Measurements from ENCODE around the gene NAALAD2.
A peak's percentile ranks its signal among the peaks of the same experiment; 100 is the strongest.

The NAALAD2 gene

DNA sequence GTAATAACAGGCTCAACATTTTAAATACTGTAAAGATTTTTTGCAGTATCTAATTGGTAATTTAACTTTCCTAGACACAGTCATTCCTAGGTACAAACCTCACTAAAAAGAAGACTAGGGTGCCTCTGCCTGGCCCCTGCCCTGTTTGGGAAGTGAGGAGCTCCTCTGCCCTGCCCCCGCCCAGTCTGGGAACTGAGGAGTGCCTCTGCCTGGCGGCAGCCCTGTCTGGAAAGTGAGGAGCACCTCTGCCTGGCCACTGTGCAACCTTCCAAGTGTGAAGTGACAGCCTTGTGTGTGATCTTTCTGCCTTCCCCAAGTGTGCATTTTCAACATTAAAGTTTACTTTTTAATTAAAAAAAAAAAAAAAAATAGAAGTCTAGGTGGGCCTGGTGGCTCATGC lies 84.1 kb downstream of the NAALAD2 start:
- TF ChIP-seq CTCF (IDR thresholded peaks at IDR 0.05; ENCODE audit: insufficient read depth, missing control alignments), result no peak
- FAIRE-seq (no peak), DNase-seq (ENCODE audit: insufficient read length, low spot score) (no peak)

DNA sequence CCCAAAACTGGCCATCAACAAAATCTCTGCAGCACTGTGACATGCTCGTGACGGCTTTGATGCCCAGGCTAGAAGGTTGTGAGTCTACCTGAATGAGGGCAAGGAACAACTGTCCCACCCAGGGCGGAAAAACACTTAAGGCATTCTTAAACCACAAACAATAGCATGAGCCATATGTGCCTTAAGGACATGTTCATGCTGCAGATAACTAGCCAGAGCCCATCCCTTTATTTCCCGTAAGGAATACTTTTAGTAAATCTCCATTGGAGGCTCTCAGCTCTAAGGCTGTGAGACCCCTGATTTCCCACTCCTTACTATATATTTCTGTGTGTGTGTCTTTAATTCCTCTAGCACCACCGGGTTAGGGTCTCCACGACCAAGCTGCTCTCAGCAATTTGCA lies 85.0 kb downstream of the NAALAD2 start:
- no peak for TF ChIP-seq CTCF (IDR thresholded peaks at IDR 0.05; ENCODE audit: insufficient read depth, missing control alignments)
- FAIRE-seq, result no peak
- no peak for DNase-seq (ENCODE audit: insufficient read length, low spot score)

DNA sequence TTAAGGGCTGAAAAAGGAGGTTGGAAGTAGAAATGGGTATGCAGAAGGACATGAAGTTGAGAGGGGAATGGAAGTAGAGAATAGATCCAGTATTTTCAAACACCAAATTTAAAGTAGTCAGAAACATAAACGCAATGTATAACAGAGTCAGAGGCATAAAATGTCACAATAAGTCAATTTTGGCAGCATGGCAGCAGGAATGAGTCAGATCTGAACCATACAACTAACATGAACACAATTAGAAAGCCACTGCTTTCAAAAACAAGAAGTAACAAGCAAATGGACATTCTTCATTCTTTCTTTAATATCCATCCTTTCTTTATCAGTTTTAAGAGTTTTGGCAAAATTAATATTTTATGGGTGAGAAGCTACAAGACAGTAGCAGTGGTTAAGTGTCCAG lies 85.9 kb downstream of the NAALAD2 start:
- DNase-seq (ENCODE audit: insufficient read length, low spot score) (no peak), FAIRE-seq (no peak)

GRCh38 chr11:90221803-90222458 lies 87.5 kb downstream of the NAALAD2 start:
- FAIRE-seq (no peak), DNase-seq (ENCODE audit: insufficient read length, low spot score) (no peak)
- no peak for TF ChIP-seq CTCF (IDR thresholded peaks at IDR 0.05; ENCODE audit: insufficient read depth, missing control alignments)

More for the DNA sequence above, 85.9 kb downstream of the NAALAD2 start:
- TF ChIP-seq CTCF (IDR thresholded peaks at IDR 0.05; ENCODE audit: insufficient read depth, missing control alignments), result no peak

GRCh38 chr11:90222459-90223247 lies 88.2 kb downstream of the NAALAD2 start, which contains the start of gene CHORDC1:
TSS of gene CHORDC1 (minus strand) at chr11:90223049. CDS start at chr11:90222954, 95 bp downstream.
- no peak for FAIRE-seq
- peak; percentile 47 for DNase-seq (ENCODE audit: insufficient read length, low spot score)
- TF ChIP-seq CTCF (IDR thresholded peaks at IDR 0.05; ENCODE audit: insufficient read depth, missing control alignments), result no peak

DNA sequence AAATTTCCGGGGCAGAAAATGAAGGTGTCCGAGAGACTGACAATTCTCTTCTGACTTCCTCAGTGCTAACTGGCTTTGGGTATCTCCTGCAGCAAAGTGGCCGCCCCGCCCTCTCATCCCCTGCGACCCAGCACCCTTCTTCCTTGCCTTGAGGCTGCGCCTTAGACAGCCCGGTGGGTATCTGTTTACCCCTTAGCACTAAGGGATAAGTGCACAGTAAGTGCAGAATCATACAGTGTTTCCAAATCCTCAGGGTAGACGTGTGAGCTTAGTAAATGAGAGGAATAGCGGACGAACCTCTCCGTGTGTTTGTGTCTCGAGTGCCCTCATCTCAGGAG lies 88.8 kb downstream of the NAALAD2 start:
- TF ChIP-seq CTCF (IDR thresholded peaks at IDR 0.05; ENCODE audit: insufficient read depth, missing control alignments), result no peak
- no peak for FAIRE-seq
- no peak for DNase-seq (ENCODE audit: insufficient read length, low spot score)

- FAIRE-seq (no peak), DNase-seq (ENCODE audit: insufficient read length, low spot score) (no peak)
- TF ChIP-seq CTCF (IDR thresholded peaks at IDR 0.05; ENCODE audit: insufficient read depth, missing control alignments), result no peak
Measured at GRCh38 chr11:90228056-90228455, 93.6 kb downstream of the NAALAD2 start.

All from D721Med (cell line).